NCI-H1092 treated with DMSO at 0.1 percent for 48 hours (cell line): ENCODE results near the gene DLG2.
"Not testable (repeated sequence)": the region's sequence is repeated elsewhere in the genome, so short reads cannot be mapped to it uniquely, and the experiment has no call there.

ENCODE experiments used
- DNase-seq: peaks from one replicate; lab custom pipeline; 2025; lab: John Stamatoyannopoulos, UW

The DLG2 gene

DNA sequence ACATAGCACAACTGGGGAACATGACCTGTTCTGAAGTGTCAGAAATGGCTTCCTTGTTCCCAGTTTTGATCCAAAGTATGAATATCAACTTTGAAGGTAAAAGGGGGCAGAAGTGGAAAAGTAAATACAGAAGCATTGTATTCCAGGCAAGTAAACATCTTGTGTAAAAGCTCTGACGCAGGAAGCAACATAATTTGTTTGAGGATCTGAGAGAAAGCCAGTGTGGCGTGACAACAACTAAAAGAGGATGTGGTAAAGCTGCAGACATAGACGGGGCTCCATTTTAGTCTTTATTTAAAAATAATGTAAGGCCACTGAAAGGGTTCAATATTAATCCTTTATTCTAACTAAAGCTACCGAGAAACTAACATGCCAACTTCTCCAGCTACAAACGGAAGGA lies 310.2 kb downstream of the DLG2 start:
- DNase-seq, result peak; percentile 53

DNA sequence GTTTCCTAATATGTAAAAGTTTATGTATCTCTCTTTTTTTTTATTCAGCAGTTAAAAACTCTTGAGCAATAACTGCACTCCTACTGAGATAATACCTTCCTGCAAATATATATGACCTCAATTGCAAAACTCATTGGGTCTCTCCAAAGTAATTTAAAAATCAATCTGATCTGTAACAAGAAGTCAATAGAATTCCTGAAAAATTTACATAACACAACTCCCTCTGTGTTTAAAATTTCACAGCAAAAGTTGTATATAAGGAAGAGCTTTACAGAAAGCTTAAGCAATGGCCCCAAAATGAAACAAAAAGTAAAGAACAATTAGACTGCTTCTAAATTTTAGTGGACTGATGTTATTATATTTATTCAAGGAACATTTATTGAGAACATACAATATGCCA lies 313.4 kb downstream of the DLG2 start:
- DNase-seq, result no peak

DNA sequence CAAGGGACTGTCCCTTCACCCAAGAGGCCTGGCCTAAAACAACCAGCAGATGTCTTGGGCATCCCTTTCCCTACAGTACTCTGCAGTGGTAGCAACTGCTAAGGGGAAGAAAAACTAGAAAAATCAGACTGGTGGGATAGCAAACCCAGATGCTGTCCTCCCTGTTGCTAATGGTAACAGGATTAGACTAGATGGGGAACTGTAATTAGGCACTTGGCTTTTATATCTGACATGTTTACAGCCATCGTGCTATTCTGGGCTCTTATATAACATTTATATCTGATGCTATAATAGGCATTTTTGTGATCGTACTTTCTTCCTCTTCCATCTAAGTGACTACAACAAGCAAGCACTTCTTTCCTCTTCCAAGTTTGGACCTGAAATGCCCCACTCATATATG lies 316.7 kb downstream of the DLG2 start:
- DNase-seq, result no peak

DNA sequence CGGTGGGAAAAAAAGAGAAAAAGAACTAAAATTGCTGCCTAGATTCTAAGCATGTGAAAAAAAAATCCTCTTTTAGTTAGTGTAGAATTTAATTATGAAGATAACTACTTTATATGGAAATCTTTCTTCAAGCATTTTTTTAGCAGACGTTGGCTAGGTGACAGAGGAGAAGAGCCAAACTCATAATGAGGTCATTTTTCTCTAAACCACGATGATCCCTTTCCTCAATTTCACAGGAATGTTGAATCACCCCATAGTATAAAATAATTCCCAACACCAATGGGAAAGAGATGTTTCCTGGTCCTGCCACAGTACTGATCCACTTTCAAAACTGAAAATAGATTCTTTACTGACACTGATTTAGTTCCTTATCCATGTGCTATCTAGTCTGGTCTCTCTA lies 319.8 kb downstream of the DLG2 start:
- no peak for DNase-seq

DNA sequence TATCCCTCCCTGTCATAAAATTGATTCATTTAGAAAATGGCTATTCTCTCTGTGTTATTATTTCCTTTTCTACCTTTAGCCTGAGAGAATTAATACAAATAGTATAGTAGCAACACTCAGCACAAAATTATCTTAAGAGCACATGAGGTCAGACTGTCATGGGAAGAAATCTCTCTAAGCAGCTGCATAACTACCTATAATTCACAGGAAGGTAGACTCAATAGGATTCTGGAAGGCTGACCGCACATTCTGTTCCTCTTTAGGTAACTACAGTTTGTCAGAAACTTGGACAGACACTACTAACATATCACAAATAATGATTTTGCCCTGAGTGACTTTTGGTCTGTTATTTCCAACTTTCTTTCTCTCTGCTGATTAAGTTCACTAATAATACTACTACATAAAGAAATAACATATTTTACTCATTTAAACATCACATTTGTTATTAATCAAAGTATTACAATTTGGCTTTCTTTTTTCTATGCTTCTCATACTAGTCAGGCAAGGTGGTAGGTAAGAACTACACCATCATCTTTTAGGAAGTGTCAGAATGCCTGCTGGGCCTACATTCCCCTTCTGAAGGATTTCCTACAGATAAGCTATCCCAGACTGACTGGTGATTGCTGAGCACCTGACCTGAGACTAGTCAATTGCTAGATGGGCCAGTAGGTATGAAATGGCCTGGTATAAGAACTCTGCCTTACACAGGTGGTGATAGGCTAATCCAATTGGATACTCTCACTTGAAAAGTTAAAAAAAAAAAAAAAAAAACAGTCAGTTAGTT lies 325.1 kb downstream of the DLG2 start:
- DNase-seq, result no peak

DNA sequence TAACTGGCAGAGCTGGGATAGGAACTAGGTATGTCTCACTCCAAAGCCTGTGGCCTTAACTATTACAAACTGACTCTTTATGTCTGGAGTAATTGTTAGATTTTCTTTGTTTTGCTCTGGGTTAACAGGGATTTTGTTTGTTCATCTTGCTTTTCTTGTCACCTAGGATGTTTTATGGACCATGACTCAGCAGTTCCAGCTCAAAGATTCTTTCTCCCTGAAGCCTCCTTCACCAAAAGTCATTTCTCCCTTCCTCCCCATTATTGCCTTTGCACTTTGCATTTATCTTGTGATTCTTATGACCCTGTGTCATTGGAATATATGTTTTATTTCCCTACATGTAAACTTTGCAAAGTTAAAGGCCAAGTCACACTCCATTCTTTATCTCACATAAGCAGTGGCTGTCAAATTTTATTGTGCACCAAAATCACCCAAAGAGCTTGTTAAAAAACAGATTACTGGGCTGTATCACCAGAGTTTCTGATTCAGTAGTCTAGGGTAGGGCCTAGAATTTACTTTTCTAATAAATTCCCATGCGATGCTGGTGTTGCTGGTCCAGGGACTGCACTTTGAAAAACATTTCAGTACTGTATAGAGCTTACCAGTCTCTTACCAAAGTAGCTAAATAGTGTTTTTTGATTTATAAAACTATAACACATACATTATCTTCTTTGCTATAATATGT lies 327.7 kb downstream of the DLG2 start:
- no peak for DNase-seq

DNA sequence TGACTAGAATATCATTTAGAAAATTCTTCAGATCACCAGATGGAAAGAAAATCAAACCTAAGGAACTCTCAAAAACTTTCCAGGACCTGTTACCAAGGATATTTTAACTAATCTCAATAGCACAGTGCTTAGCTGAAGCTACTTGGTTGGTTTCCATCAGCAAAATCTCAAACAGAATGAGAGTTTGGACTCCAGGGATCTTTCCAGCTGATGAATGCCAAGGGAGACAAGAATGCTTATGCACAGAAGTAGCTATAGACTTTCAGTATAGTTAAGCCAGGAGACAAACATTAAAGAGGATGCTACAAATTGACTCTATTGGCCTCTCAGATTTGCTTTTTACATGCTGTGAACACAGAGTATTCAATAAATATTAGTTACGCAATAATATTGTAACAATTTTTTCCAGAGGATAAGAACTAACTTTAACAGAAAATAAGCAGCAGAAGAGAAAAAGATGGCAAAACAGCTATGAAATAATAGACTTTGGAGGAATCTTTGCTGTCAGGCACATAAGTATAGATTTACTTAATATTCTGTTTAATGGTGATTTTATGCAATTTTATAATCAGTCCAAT lies 331.4 kb downstream of the DLG2 start:
- no peak for DNase-seq

DNA sequence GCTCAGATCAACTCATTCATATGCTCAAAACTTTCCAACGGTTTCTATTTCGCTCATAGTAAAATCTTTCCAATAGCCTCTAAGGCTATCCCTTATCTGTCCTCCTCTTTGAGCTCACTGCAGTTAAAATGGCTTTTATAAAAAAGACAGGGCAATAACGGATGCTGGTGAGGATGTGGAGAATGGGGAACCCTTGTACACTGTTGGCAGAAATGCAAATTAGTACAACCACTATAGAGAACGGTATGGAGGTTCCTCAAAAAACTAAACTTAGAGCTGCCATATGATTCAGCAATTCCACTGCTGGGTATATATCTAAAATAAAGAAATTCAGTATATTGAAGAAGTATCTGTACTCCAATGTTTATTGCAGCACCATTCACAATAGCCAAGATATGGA lies 345.6 kb downstream of the DLG2 start:
- DNase-seq, result no peak

DNA sequence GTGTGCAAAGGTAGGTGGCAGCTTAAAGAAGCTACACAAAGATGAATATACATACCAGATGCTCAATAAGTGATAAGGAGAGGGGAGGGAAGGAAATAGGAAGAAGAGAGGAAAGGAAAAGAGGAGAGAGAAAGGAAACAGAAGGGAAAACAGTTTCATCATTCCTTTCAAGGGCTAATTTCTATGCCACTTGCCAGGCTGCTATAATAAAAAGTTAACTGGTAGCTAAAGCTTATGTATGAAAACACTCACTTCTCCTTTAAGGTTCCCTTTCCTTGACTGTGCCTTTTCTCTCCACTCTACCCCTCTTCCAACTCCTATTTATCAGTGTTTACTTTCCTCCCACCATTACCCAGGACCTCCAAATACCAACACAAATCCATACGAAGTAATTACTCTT lies 347.9 kb downstream of the DLG2 start:
- no peak for DNase-seq

DNA sequence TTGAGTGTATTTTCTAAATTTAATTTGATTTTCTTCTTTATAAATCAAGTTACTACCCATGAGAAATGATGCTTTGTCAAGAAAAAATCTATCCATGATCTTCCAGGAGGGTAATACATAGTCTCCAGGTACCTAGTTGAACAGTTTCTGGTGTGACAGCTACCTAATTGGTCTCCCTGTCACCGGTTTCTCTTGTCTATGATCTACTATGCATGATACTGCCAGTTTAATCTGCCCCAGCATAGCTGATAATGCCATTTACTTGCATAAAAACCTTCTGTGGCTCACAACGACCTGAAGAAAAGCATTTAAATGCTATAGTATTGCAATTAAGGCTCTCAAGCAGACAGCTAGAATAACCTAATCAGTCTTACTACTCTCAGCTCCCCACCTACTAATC lies 349.5 kb downstream of the DLG2 start:
- DNase-seq, result no peak

DNA sequence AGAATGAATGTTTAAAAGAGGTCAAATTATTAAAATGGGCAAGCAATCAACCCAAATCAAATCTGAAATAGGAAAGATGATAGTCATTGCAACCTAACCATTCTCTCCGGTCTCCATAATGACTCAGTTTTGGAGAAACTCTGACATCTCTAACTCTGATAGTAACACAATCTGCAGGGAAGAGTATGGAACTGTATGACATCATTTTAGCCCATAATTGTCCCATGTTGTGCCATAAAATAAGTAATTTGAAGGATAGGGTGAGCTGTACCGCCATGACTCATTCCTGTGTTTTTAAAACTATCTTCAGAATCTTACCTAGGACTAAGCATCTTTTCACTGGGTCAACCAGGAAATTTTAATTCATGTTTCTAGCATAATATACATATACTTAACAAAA lies 350.8 kb downstream of the DLG2 start:
- DNase-seq, result no peak

DNA sequence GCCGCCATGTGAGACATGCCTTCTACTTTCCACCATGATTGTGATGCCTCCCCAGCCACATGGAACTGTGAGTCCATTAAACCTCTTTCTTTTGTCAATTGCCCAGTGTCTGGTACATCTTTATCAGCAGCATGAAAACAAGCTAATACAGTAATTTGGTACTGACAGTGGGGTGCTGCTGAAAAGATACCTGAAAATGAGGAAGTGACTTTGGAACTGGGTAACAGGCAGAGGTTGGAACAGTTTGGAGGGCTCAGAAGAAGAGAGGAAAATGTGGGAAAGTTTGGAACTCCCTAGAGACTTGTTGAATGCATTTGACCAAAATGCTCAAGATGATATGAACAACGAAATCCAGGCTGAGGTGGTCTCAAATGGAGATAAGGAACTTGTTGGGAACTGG lies 356.8 kb downstream of the DLG2 start:
- not testable (repeated sequence) for DNase-seq

DNA sequence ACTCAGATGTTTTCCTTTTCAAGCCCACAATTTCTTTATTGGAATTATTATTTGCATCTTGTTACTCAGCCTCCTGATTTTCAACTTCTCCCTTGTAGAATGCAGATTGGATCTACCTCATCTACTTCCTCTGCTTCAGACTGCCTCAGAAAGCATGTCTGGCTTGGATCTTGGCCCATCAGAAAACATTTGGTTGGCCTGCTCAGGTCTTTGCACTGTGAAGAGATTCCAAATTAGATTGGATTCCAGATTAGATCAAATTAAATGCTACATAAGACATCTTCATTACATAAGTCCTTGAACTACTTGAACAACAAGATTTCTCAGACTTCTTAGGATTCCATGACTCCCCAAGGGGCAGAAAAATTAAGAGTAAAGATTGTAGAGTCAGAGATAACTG lies 358.0 kb downstream of the DLG2 start:
- DNase-seq, result no peak

DNA sequence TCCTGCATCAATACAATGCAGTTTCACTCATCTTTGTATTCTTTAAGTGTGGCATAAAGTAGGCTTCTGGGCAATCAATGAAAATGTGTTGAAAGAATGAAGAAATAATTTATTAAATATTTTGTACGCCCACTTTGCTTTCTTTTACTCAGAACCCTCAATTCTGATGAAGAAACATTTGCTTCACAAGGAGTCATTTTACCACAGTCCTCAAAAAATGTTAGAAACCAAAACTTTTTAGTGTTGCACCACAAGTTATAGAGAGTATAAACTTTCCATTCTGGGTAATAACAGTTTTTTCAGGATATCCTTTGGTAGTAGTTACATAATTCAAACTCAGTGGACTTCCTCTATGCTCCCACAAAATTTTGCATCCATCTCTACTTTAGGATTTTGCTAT lies 360.5 kb downstream of the DLG2 start:
- DNase-seq, result no peak

DNA sequence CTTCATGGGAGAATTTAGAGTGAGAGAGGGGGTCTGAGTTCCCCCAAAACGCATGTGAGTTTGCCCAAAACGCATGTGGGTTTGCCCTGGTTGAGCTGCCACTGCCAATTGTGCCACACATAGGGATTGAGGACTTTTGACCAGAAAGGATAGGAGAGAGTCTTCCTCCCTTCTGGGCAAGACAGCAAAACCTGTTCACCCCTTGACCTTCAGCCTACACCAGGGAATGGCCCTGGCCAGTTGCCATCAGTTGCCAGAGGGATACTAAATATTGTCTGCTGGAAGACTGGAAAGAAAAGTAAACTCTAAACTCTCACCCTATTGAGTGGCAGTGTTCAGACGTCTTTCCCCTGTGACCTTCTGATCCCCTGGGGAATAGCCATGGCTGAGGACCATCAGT lies 363.8 kb downstream of the DLG2 start:
- no peak for DNase-seq

DNA sequence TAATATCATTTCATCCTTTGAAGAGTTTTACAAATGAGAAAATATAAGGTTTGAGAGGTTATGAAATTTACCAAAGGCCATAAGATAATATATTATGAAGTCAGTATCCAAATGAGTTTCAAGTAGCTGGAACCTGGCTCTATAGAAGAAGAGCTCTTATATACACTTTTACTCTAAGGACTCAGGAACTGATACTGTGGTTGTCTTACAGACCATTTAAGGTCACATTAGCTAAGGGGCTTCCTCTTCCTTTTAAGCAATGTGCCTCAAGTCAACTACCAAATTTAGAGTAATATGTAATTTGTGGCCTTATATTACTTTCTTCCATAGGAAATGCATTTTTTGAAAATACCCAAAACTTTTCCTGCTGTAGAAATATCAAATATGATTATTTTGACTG lies 369.3 kb downstream of the DLG2 start:
- DNase-seq, result no peak

DNA sequence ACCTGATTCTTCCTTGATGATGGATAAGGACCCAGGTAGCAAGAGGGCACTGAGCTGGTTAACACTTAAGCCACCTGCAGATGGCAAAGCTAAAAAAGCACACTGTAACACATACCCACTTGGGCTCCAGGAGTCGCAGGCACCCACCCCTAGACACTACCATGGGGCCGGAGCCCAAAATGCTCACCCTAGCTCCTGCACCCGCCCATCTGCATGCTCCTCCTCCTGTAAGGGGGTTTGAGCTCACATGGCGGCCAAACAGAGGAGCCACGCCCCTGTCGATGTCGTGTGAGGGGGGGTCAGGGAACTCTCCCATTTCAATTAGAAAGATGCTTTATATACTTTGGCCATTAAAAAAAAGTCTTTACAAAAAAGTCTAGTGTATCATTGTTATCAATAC lies 370.7 kb downstream of the DLG2 start:
- DNase-seq, result no peak

DNA sequence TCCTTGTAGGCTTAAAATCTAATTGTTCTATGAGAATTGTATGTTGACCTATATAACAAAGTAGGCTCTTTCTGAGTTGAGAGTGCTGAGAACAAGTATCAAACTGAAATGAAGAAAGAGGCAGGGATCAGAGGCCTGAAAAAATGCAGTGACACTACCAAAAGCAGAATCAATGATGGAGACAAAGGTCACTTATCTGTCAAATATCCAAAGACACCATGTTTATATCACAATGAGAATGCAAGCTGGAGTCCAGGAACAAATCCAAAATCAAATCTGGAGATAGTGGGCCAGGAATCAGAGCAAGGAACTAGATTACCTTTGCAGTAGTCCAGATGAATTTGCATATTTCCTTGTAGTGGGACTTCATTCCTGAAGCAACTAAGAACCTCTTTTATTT lies 377.7 kb downstream of the DLG2 start:
- DNase-seq, result no peak

DNA sequence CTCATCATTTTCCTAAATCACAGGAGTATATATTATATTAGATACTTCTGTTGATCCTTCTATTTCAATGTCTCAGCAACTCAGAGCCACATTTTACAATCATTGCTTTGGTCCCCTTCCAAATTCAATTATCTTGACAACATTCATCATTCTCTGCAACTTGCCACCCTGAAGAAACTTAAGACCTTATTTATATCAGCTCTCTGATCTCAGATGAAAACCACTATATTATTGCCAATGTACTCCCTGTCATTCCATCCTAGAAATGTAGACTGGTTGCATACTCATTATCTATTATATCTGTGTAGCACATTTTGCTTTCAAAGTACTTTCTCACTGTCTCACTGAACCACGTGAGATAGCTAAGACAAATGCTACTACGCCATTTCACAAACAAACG lies 379.3 kb downstream of the DLG2 start:
- no peak for DNase-seq

DNA sequence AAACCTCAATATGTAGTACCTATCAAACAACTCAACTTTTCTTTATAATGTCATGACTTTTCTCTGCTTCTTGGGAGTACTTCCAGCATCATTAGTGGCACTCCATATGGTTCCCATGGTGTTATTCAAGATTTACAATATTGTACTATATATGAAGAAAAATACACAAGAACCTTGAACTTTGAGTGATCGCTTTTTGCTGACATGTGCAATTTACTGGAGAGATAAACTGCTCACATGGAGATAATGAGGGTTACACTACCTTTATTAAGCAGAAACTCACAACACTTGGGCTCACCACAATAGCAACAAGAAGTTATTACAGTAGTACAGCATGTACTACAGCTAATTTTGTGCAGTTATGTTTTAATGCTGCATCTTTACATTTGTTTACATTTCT lies 388.2 kb downstream of the DLG2 start:
- DNase-seq, result no peak

DNA sequence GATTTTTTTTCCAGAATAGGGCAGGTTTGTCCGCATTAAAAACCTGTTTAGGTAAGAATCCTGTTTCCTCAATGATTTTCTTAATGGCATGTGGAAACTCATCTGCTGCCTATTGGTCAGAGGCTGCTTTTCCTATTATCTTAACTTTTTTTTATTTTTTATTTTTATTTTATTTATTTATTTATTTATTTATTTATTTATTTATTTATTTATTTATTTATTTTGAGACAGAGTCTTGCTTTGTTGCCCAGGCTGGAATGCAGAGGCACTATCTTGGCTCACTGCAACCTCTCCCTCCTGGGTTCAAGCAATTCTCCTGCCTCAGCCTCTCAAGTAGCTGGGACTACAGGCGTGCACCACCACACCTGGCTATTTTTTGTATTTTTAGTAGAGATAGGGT lies 389.1 kb downstream of the DLG2 start:
- DNase-seq, result not testable (repeated sequence)

DNA sequence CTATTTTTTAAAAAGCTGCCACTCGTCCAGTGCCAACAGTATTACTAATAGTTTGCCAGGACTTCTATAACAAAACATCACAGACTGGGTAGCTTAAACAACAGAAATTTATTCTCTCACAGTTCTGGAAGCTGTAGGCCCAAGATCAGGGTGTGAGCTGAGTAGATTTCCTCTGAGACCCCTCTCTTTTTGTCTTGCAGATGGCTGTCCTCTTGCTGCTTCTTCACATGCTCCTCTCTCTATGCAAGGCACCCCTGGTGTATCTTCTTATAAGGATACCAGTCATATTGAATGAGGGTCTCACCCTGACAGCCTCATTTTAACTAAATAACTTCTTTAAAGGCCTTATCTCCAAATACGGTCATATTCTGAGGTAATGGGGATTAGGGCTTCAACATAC lies 390.9 kb downstream of the DLG2 start:
- no peak for DNase-seq

DNA sequence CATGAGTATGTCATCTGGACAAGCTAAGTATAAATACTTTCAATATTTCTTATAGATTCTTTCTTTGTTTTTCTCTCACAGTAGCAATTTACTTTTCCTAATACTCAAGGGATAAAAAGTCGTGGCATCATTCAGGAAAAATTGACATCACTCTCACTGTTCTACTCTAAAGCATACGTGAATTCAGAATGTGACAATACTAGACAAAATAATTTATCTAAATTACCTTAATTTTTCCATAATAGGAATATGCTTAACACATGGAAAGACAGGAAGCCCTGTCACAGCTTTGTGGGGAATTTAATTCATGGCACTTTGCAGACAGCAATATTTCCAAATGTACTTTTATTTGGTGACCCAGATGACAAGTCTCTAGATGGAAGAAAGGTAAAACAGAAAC lies 394.6 kb downstream of the DLG2 start:
- no peak for DNase-seq

DNA sequence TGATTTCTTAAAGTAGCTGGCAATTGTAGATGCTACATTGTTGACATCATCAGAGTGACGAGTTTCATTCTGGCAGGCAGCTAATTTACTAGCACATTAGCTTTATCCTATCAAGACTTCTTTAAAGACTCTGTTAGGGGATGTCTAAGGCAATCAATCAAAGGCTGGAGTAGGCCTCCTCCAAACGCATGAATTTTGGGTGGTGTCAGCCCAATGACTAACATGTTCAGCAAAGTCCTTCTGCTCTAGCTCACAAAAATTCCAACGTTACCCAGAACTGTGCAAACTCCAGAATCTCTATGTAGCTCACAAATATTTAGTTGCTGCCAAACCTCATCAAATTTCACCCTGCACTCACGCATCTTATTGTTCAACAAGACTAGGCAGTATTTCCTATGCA lies 395.6 kb downstream of the DLG2 start:
- DNase-seq, result no peak
